ENCODE data around the gene FTO. TPM values are rescaled to one million over a fixed set of nuclear protein-coding genes. Genes with fewer than 3 reads are reported as not detected.

Gene FTO
- polyA plus RNA-seq, 3 donors, result 16.8 to 51.0 (median 37.7) TPM

DNA sequence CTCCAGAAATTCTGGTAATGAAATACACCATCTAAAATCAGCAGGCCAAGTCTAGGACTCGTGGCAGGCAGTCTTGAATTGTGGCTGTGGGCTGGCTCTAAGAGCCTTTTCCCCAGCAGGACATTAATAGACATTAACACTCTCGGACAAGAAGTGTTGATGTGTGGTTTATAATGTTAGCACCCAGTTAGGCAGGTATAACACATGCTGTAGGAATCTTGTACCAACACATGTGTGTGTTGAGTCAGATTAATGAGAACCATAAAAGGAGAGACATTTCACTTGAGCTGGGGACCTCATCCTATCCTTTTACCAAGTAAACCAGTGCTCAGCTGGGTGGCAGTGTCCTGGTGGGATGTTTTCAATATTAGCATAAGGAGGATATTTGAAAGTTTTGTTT is 264.5 kb downstream of the FTO start:
- Mint-ChIP-seq H3K36me3 (peaks cover 1 to 4% of the 10 kb centered on the region in 2 donors), H3K4me3 (no peak overlapping the region), H3K27me3 (ENCODE audit: low read depth in 3 of 3) (no peaks in the 10 kb centered on the region), H3K4me1 (no peaks in the 10 kb centered on the region), H3K27ac (no peak overlapping the region), H3K9me3 (peaks cover 0 to under 1% (median 0%) of the 10 kb centered on the region in 7 donors)
- TF ChIP-seq, protein P1, sequence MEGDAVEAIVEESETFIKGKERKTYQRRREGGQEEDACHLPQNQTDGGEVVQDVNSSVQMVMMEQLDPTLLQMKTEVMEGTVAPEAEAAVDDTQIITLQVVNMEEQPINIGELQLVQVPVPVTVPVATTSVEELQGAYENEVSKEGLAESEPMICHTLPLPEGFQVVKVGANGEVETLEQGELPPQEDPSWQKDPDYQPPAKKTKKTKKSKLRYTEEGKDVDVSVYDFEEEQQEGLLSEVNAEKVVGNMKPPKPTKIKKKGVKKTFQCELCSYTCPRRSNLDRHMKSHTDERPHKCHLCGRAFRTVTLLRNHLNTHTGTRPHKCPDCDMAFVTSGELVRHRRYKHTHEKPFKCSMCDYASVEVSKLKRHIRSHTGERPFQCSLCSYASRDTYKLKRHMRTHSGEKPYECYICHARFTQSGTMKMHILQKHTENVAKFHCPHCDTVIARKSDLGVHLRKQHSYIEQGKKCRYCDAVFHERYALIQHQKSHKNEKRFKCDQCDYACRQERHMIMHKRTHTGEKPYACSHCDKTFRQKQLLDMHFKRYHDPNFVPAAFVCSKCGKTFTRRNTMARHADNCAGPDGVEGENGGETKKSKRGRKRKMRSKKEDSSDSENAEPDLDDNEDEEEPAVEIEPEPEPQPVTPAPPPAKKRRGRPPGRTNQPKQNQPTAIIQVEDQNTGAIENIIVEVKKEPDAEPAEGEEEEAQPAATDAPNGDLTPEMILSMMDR (IDR thresholded peaks at IDR 0.05), result no peak
- intact Hi-C loops (cut with micrococcal nuclease), result no loop called here
- Histone ChIP-seq H3K27ac (ENCODE audit: low read depth in 1 of 2, low read length in 2 of 2) (no peak overlapping the region), H3K79me2 (ENCODE audit: insufficient read depth, low read length) (no peaks in the 10 kb centered on the region), H3K4me3 (replicated peaks in 1 of 3; ENCODE audit: low read depth in 2 of 3, low read length in 3 of 3) (no peak overlapping the region), H3K4me2 (replicated peaks; ENCODE audit: extremely low read depth, low read length, poor library complexity, severe bottlenecking) (no peak overlapping the region), H3K9ac (ENCODE audit: insufficient read depth, low read length, poor library complexity, severe bottlenecking) (no peak overlapping the region), H3K36me3 (replicated peaks in 1 of 2; ENCODE audit: control insufficient read depth in 1 of 2, insufficient read depth in 2 of 2, low read length in 2 of 2) (no peaks in the 10 kb centered on the region), H4K20me1 (ENCODE audit: insufficient read depth, low read length) (no peaks in the 10 kb centered on the region), H3K27me3 (ENCODE audit: control insufficient read depth in 2 of 2, insufficient read depth in 2 of 2, low read length in 2 of 2) (no peaks in the 10 kb centered on the region), H2AFZ (ENCODE audit: insufficient read depth, low read depth, low read length, poor library complexity, severe bottlenecking) (no peak overlapping the region), H3K9me3 (replicated peaks in 1 of 2; ENCODE audit: control insufficient read depth in 1 of 2, insufficient read depth in 1 of 2, low read length in 2 of 2) (no peaks in the 10 kb centered on the region), H3K4me1 (ENCODE audit: control insufficient read depth in 1 of 2, insufficient read depth in 2 of 2, low read length in 2 of 2) (no peaks in the 10 kb centered on the region)
- no CpG with 5 or more reads among the region's 2 CpGs for WGBS (ENCODE audit: insufficient coverage)
- no peak for DNase-seq

DNA sequence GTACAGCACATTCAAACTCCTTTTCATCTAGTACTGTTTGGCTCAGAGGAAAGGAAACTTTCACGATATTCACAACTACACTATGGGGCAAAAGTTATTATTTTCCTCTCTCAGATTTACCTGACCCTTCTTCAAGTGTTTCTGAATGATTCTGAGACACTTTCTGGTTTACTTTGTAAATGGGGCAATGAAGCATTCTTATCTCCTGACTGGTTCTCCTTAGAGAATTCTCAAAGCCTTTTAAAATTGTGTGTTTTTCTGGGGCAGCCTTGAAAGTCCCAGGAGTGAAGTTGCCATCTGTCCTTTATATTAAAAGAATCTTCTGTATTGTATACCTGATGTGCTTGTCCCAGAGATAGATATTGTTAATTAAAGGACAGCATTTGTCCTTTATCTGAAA is 264.9 kb downstream of the FTO start:
- H3K4me3 Mint-ChIP-seq, result no peak overlapping the region

More for the DNA sequence above, 264.9 kb downstream of the FTO start:
- intact Hi-C loops (cut with micrococcal nuclease), result no loop called here
- Histone ChIP-seq H3K27me3 (ENCODE audit: control insufficient read depth in 2 of 2, insufficient read depth in 2 of 2, low read length in 2 of 2) (no peaks in the 10 kb centered on the region), H3K9ac (ENCODE audit: insufficient read depth, low read length, poor library complexity, severe bottlenecking) (no peak overlapping the region), H4K20me1 (ENCODE audit: insufficient read depth, low read length) (no peaks in the 10 kb centered on the region), H3K79me2 (ENCODE audit: insufficient read depth, low read length) (no peaks in the 10 kb centered on the region), H3K9me3 (replicated peaks in 1 of 2; ENCODE audit: control insufficient read depth in 1 of 2, insufficient read depth in 1 of 2, low read length in 2 of 2) (no peaks in the 10 kb centered on the region), H2AFZ (ENCODE audit: insufficient read depth, low read depth, low read length, poor library complexity, severe bottlenecking) (no peak overlapping the region), H3K4me1 (ENCODE audit: control insufficient read depth in 1 of 2, insufficient read depth in 2 of 2, low read length in 2 of 2) (no peaks in the 10 kb centered on the region), H3K4me3 (replicated peaks in 1 of 3; ENCODE audit: low read depth in 2 of 3, low read length in 3 of 3) (no peak overlapping the region), H3K36me3 (replicated peaks in 1 of 2; ENCODE audit: control insufficient read depth in 1 of 2, insufficient read depth in 2 of 2, low read length in 2 of 2) (no peaks in the 10 kb centered on the region), H3K4me2 (replicated peaks; ENCODE audit: extremely low read depth, low read length, poor library complexity, severe bottlenecking) (no peak overlapping the region), H3K27ac (ENCODE audit: low read depth in 1 of 2, low read length in 2 of 2) (no peak overlapping the region)
- Mint-ChIP-seq H3K36me3 (peaks cover 1 to 4% of the 10 kb centered on the region in 2 donors), H3K27me3 (ENCODE audit: low read depth in 3 of 3) (no peaks in the 10 kb centered on the region), H3K9me3 (no peaks in the 10 kb centered on the region), H3K27ac (no peak overlapping the region), H3K4me1 (no peaks in the 10 kb centered on the region)
- no peak for DNase-seq
- TF ChIP-seq, protein P1 (IDR thresholded peaks at IDR 0.05), result no peak
- WGBS (ENCODE audit: insufficient coverage), result no CpG with 5 or more reads among the region's 1 CpG

Measured in CD14-positive monocyte (primary cell).